Measurements from ENCODE around the gene IGFLR1. TPM values are rescaled to one million over a fixed set of nuclear protein-coding genes. Genes with fewer than 3 reads are reported as not detected.

The IGFLR1 gene
- total and polyA plus RNA-seq, 2 donors (not counting 3 experiments of a cell fraction or from before 2014, with no cell fraction given): 2.6 to 7.6 TPM

- TF ChIP-seq, protein P1, sequence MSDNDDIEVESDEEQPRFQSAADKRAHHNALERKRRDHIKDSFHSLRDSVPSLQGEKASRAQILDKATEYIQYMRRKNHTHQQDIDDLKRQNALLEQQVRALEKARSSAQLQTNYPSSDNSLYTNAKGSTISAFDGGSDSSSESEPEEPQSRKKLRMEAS (IDR thresholded peaks at IDR 0.05; ENCODE audit: insufficient read depth, insufficient read length): no peak
- no peak for TF ChIP-seq MYC (IDR thresholded peaks at IDR 0.05; ENCODE audit: low read depth, low read length)
- TF ChIP-seq JUN (IDR thresholded peaks at IDR 0.05; ENCODE audit: borderline replicate concordance, insufficient read depth, insufficient read length, low read depth): no peak
- Histone ChIP-seq H3K27ac (ENCODE audit: insufficient read depth, low read depth, low read length) (no peak overlapping the region), H3K9me3 (replicated peaks; ENCODE audit: control insufficient read depth, insufficient read depth, low read length) (no peaks in the 10 kb centered on the region), H3K4me2 (ENCODE audit: insufficient read depth, low read length) (no peak overlapping the region), H2AFZ (ENCODE audit: low read depth, low read length) (no peak overlapping the region), H4K20me1 (replicated peaks; ENCODE audit: control insufficient read depth, extremely low read depth, insufficient read depth, low read length) (no peaks in the 10 kb centered on the region), H3K27me3 (ENCODE audit: control insufficient read depth in 2 of 2, insufficient read depth in 2 of 2, low read length in 2 of 2) (no peaks in the 10 kb centered on the region), H3K79me2 (ENCODE audit: control insufficient read depth, insufficient read depth, low read length) (no peaks in the 10 kb centered on the region), H3K4me1 (ENCODE audit: control insufficient read depth, extremely low read depth, insufficient read depth, low read length) (no peaks in the 10 kb centered on the region), H3K9ac (replicated peaks; ENCODE audit: extremely low read depth, insufficient read depth, low read length) (no peak overlapping the region), H3K36me3 (ENCODE audit: control insufficient read depth in 2 of 2, extremely low read depth in 1 of 2, insufficient read depth in 2 of 2, low read length in 2 of 2) (peaks cover 3 to 7% of the 10 kb centered on the region in 2 experiments), H3K9me1 (replicated peaks; ENCODE audit: control insufficient read depth, extremely low read depth, insufficient read depth, low read length) (no peaks in the 10 kb centered on the region), H3K4me3 (replicated peaks in 1 of 3; ENCODE audit: insufficient read depth in 1 of 3, low read depth in 1 of 3, low read length in 3 of 3) (no peak overlapping the region)
- ChIA-PET CTCF (interaction anchor here (1.1 to 1.2 kb wide), 2 partner anchors 18 to 114 kb away, joined by 3 read pairs; partner anchors contain the start of gene LIN37), POLR2A (no interaction called here)
- FAIRE-seq (no peak), DNase-seq (ENCODE audit: low read depth, low spot score) (no peak)
- no TSS peak for BruUV-seq (replicated peaks)
- intact Hi-C loops (cut with micrococcal nuclease) (no loop called here), dilution Hi-C loops (cut with MboI; ENCODE audit: extremely low pct_ligation_motif_present, low sequenced_read_pairs) (no loop called here)
Observed at GRCh38 chr19:35766571-35767104, 24.4 kb upstream of the IGFLR1 start.

GRCh38 chr19:35764432-35765315 is 22.4 kb upstream of the IGFLR1 start:
- intact Hi-C loops (cut with micrococcal nuclease): no loop called here
- POLR2A ChIA-PET: no interaction called here
- TF ChIP-seq POLR2A (IDR thresholded peaks at IDR 0.05; ENCODE audit: low read depth, low read length) (no peak), EZH2 (IDR thresholded peaks at IDR 0.05; ENCODE audit: borderline replicate concordance, low read depth, low read length, severe bottlenecking) (no peak), GATA2 (IDR thresholded peaks at IDR 0.05; ENCODE audit: insufficient read depth, insufficient read length, low read depth, low read length) (no peak), JUN (IDR thresholded peaks at IDR 0.05; ENCODE audit: borderline replicate concordance, insufficient read depth, insufficient read length, low read depth) (no peak), POLR2AphosphoS5 (IDR thresholded peaks at IDR 0.05; ENCODE audit: insufficient read depth, low read depth, low read length) (no peak), MYC (IDR thresholded peaks at IDR 0.05; ENCODE audit: low read depth, low read length) (no peak), FOS (IDR thresholded peaks at IDR 0.05; ENCODE audit: borderline replicate concordance, insufficient read depth, low read length) (no peak)
- TF ChIP-seq, protein P2, sequence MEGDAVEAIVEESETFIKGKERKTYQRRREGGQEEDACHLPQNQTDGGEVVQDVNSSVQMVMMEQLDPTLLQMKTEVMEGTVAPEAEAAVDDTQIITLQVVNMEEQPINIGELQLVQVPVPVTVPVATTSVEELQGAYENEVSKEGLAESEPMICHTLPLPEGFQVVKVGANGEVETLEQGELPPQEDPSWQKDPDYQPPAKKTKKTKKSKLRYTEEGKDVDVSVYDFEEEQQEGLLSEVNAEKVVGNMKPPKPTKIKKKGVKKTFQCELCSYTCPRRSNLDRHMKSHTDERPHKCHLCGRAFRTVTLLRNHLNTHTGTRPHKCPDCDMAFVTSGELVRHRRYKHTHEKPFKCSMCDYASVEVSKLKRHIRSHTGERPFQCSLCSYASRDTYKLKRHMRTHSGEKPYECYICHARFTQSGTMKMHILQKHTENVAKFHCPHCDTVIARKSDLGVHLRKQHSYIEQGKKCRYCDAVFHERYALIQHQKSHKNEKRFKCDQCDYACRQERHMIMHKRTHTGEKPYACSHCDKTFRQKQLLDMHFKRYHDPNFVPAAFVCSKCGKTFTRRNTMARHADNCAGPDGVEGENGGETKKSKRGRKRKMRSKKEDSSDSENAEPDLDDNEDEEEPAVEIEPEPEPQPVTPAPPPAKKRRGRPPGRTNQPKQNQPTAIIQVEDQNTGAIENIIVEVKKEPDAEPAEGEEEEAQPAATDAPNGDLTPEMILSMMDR (IDR thresholded peaks at IDR 0.05; ENCODE audit: extremely low read depth in 1 of 2, insufficient read depth in 1 of 2, low read depth in 1 of 2, low read length in 2 of 2): no peak
- TF ChIP-seq, protein P1 (IDR thresholded peaks at IDR 0.05; ENCODE audit: insufficient read depth, insufficient read length): no peak

More at GRCh38 chr19:35764432-35765315, 22.4 kb upstream of the IGFLR1 start:
- peaks cover 2% of the 10 kb centered on the region for H3K79me2 ChIP-seq (ENCODE audit: control insufficient read depth, insufficient read depth, low read length)
- H3K27me3 ChIP-seq (ENCODE audit: control insufficient read depth in 2 of 2, insufficient read depth in 2 of 2, low read length in 2 of 2): no peaks in the 10 kb centered on the region
- FAIRE-seq (no peak), DNase-seq (ENCODE audit: low read depth, low spot score) (no peak)
- CTCF ChIA-PET: no interaction called here
- H4K20me1 ChIP-seq (replicated peaks; ENCODE audit: control insufficient read depth, extremely low read depth, insufficient read depth, low read length): no peaks in the 10 kb centered on the region
- H3K4me3 ChIP-seq (replicated peaks in 1 of 3; ENCODE audit: insufficient read depth in 1 of 3, low read depth in 1 of 3, low read length in 3 of 3): no peak overlapping the region
- no peaks in the 10 kb centered on the region for H3K9me3 ChIP-seq (replicated peaks; ENCODE audit: control insufficient read depth, insufficient read depth, low read length)
- peaks cover 3 to 7% of the 10 kb centered on the region in 2 experiments for H3K36me3 ChIP-seq (ENCODE audit: control insufficient read depth in 2 of 2, extremely low read depth in 1 of 2, insufficient read depth in 2 of 2, low read length in 2 of 2)
- no TSS peak for BruUV-seq (replicated peaks)
- no peak overlapping the region for H3K27ac ChIP-seq (ENCODE audit: insufficient read depth, low read depth, low read length)
- dilution Hi-C loops (cut with MboI; ENCODE audit: extremely low pct_ligation_motif_present, low sequenced_read_pairs): no loop called here
- no peak overlapping the region for H3K4me2 ChIP-seq (ENCODE audit: insufficient read depth, low read length)
- H2AFZ ChIP-seq (ENCODE audit: low read depth, low read length): no peak overlapping the region
- H3K4me1 ChIP-seq (ENCODE audit: control insufficient read depth, extremely low read depth, insufficient read depth, low read length): no peaks in the 10 kb centered on the region
- no peaks in the 10 kb centered on the region for H3K9me1 ChIP-seq (replicated peaks; ENCODE audit: control insufficient read depth, extremely low read depth, insufficient read depth, low read length)
- H3K9ac ChIP-seq (replicated peaks; ENCODE audit: extremely low read depth, insufficient read depth, low read length): no peak overlapping the region
